HepG2 (cell line): Measurements from ENCODE around the gene EXOSC6. TPM values are rescaled to one million over a fixed set of nuclear protein-coding genes. Genes with fewer than 3 reads are reported as not detected.

ENCODE experiments used
- CSRNP1 ChIP-seq: sonication (generic); formaldehyde crosslinking; IDR thresholded peaks from 2 replicates; pipeline ENCODE4 v1.8.1; 2023; ENCODE audit warnings: mild to moderate bottlenecking, missing genetic modification reagents
- MED8 ChIP-seq: sonication (generic); formaldehyde crosslinking; IDR thresholded peaks from 2 replicates; pipeline ENCODE4 v1.8.1; 2023; ENCODE audit warnings: mild to moderate bottlenecking, missing genetic modification reagents; ENCODE audit not compliant: insufficient replicate concordance
- MLXIP ChIP-seq: sonication (generic); formaldehyde crosslinking; IDR thresholded peaks from 2 replicates; pipeline ENCODE4 v1.9.0; 2021; ENCODE audit warnings: missing genetic modification reagents, borderline replicate concordance
- MTF2 ChIP-seq: sonication (generic); formaldehyde crosslinking; IDR thresholded peaks from 2 replicates; pipeline ENCODE4 v1.5.0; 2020; ENCODE audit warnings: missing genetic modification reagents, borderline replicate concordance
- MXD3 ChIP-seq: IDR thresholded peaks from 2 replicates; pipeline ENCODE4 v1.6.1; 2016; ENCODE audit warnings: mild to moderate bottlenecking, missing biosample characterization, missing genetic modification reagents
- NFIB ChIP-seq: sonication (generic); formaldehyde crosslinking; IDR thresholded peaks from 2 replicates; pipeline ENCODE4 v1.9.0; 2021; ENCODE audit warnings: missing genetic modification reagents, mild to moderate bottlenecking, borderline replicate concordance
- SSRP1 ChIP-seq: IDR thresholded peaks from 2 replicates; pipeline ENCODE4 v1.6.1; 2016; ENCODE audit warnings: control low read depth
- ZBTB44 ChIP-seq: sonication (generic); formaldehyde crosslinking; IDR thresholded peaks from 2 replicates; pipeline ENCODE4 v1.4.0; 2020; ENCODE audit warnings: missing genetic modification reagents
- ZNF280B ChIP-seq: sonication (generic); formaldehyde crosslinking; IDR thresholded peaks from 2 replicates; pipeline ENCODE4 v1.5.0; 2020; ENCODE audit warnings: missing genetic modification reagents, mild to moderate bottlenecking, borderline replicate concordance
- ZNF337 ChIP-seq: sonication (generic); formaldehyde crosslinking; IDR thresholded peaks from 2 replicates; pipeline ENCODE4 v1.5.1; 2020; ENCODE audit warnings: missing genetic modification reagents, low read depth, mild to moderate bottlenecking, borderline replicate concordance
- ZNF510 ChIP-seq: sonication (generic); formaldehyde crosslinking; IDR thresholded peaks from 2 replicates; pipeline ENCODE4 v1.4.0; 2020; ENCODE audit warnings: low read depth, mild to moderate bottlenecking, missing genetic modification reagents
- ZNF580 ChIP-seq: IDR thresholded peaks from 2 replicates; pipeline ENCODE4 v1.6.1; 2016; ENCODE audit warnings: low read depth, borderline replicate concordance
- ZNF619 ChIP-seq: sonication (generic); formaldehyde crosslinking; IDR thresholded peaks from 2 replicates; pipeline ENCODE4 v1.4.0; 2020; ENCODE audit warnings: mild to moderate bottlenecking, missing genetic modification reagents
- ZSCAN21 ChIP-seq: sonication (generic); formaldehyde crosslinking; IDR thresholded peaks from 2 replicates; pipeline ENCODE4 v1.8.0; 2022; ENCODE audit warnings: mild to moderate bottlenecking, missing genetic modification reagents, moderate library complexity, borderline replicate concordance
- polyA plus RNA-seq, 8 experiments: library from polyadenylated mRNA; depleted of rRNA in 3 of 8; stranded (reverse) in 7 of 8; unstranded in 1 of 8; fragments of >200 nt; fragmentation: Illumina TruSeq in 4 of 8; extraction: Trizol in 4 of 8; gene quantifications; 2 replicates each; pipeline versions ENCODE4 v1.2.1 to v1.2.3, GENCODE V29; 2011 to 2016; ENCODE audit warnings: low read depth in 4 of 8, missing spikeins in 1 of 8, mixed read lengths in 1 of 8; ENCODE audit not compliant: insufficient read depth in 1 of 8
- total RNA-seq, 5 experiments: library from RNA; depleted of rRNA; stranded (reverse); fragments of >200 nt; fragmentation: Illumina TruSeq; extraction: Trizol; gene quantifications; 2 replicates each; pipeline ENCODE4 v1.2.3, GENCODE V29; 2016; ENCODE audit warnings: low read depth in 1 of 5

Gene EXOSC6
- total and polyA plus RNA-seq, 2 of the 13 experiments (the other 11 are each of a cell fraction or from before 2014, with no cell fraction given) = 13.1 to 39.9 TPM

GRCh38 chr16:70251629-70252354, at the start of gene EXOSC6 (continued):
- TF ChIP-seq CSRNP1 (CRISPR knock-in tag) (peak; percentile 96), ZNF510 (CRISPR knock-in tag) (peak; percentile 78; the same call in 1 of the 2 replicates), ZBTB44 (CRISPR knock-in tag) (peak; percentile 95), ZNF619 (CRISPR knock-in tag) (peak; percentile 96), ZSCAN21 (CRISPR knock-in tag) (peak; percentile 98), NFIB (CRISPR knock-in tag) (0 out of 2 replicates have a peak, but pooled peaks have one; percentile 55), MED8 (peak; percentile 80), MXD3 (CRISPR knock-in tag) (peak; percentile 95), ZNF337 (CRISPR knock-in tag) (0 out of 2 replicates have a peak, but pooled peaks have one; percentile 45), SSRP1 (peak; percentile 96), MTF2 (CRISPR knock-in tag) (peak; percentile 86; the same call in 1 of the 2 replicates), MLXIP (CRISPR knock-in tag) (peak; percentile 81; the same call in 1 of the 2 replicates), ZNF280B (CRISPR knock-in tag) (peak; percentile 91; the same call in 1 of the 2 replicates), ZNF580 (CRISPR knock-in tag) (peak; percentile 98)
